ENCODE data around the gene CAMK1D. TPM values are rescaled to one million over a fixed set of nuclear protein-coding genes. Genes with fewer than 3 reads are reported as not detected.

The CAMK1D gene
- polyA plus RNA-seq, 1 of the 3 experiments (the other 2 are of a cell fraction): 4.1 TPM

- no peaks in the 10 kb centered on the region for H3F3A ChIP-seq (replicated peaks; ENCODE audit: insufficient read depth)
- H4K20me1 ChIP-seq (ENCODE audit: insufficient read depth): no peaks in the 10 kb centered on the region
- no peaks in the 10 kb centered on the region for H3K27me3 ChIP-seq (ENCODE audit: insufficient read depth)
- H3K9ac ChIP-seq: no peak overlapping the region
- no peaks in the 10 kb centered on the region for H3K9me3 ChIP-seq
- H3K36me3 ChIP-seq (replicated peaks in 1 of 2; ENCODE audit: control insufficient read depth in 1 of 2, insufficient read depth in 2 of 2, low read length in 1 of 2): no peaks in the 10 kb centered on the region
- no peaks in the 10 kb centered on the region for H3K9me2 ChIP-seq
- no peak overlapping the region for H2AFZ ChIP-seq (ENCODE audit: low read depth)
- H3K4me2 ChIP-seq: no peak overlapping the region
- no peak for DNase-seq
- TF ChIP-seq EP300 (IDR thresholded peaks at IDR 0.05; ENCODE audit: borderline replicate concordance in 1 of 2, low read depth in 1 of 2, low read length in 1 of 2): no peak
- no peak for TF ChIP-seq JUND (IDR thresholded peaks at IDR 0.05)
- TF ChIP-seq PBX3 (IDR thresholded peaks at IDR 0.05): no peak
- TF ChIP-seq MEF2A (IDR thresholded peaks at IDR 0.05; ENCODE audit: borderline replicate concordance, low read depth): no peak
- no peak for TF ChIP-seq FOXJ3 (CRISPR knock-in tag; IDR thresholded peaks at IDR 0.05)
- TF ChIP-seq CTCF (IDR thresholded peaks at IDR 0.05): no peak
- TF ChIP-seq YY1 (IDR thresholded peaks at IDR 0.05; ENCODE audit: low read depth): no peak
- no peak for TF ChIP-seq RXRA (IDR thresholded peaks at IDR 0.05; ENCODE audit: borderline replicate concordance, low read depth)
- no peak for TF ChIP-seq SIN3A (IDR thresholded peaks at IDR 0.05; ENCODE audit: borderline replicate concordance, low read depth, low read length)
- no peak for TF ChIP-seq NRF1 (IDR thresholded peaks at IDR 0.05; ENCODE audit: low read depth, low read length)
- TF ChIP-seq TAF1 (IDR thresholded peaks at IDR 0.05; ENCODE audit: borderline replicate concordance, low read depth, low read length): no peak
- TF ChIP-seq USF2 (IDR thresholded peaks at IDR 0.05; ENCODE audit: borderline replicate concordance, low read depth, low read length): no peak
- no peak for TF ChIP-seq RAD21 (IDR thresholded peaks at IDR 0.05; ENCODE audit: low read length)
- no peak for TF ChIP-seq TEAD4 (IDR thresholded peaks at IDR 0.05; ENCODE audit: borderline replicate concordance, insufficient read depth)
- no peaks in the 10 kb centered on the region for H3K4me1 ChIP-seq (ENCODE audit: control insufficient read depth in 1 of 2, insufficient read depth in 2 of 2, low read depth in 1 of 2, low read length in 1 of 2)
- ChIA-PET POLR2A (no interaction called here), CTCF (interaction anchor here (0.9 to 1.3 kb wide), 3 partner anchors 25 to 318 kb away, joined by 3 to 4 read pairs (median 4); no protein-coding TSS in a partner anchor)
- H3K27ac ChIP-seq (ENCODE audit: low read depth in 2 of 2, low read length in 1 of 2): no peak overlapping the region
- WGBS (ENCODE audit: low lambda C conversion rate): 89% methylated on average over 2 of the region's 2 CpGs
- H3K79me2 ChIP-seq (ENCODE audit: insufficient read depth): no peaks in the 10 kb centered on the region
- no peak overlapping the region for H3K4me3 ChIP-seq (ENCODE audit: low read depth in 2 of 2, low read length in 1 of 2)
Measured at GRCh38 chr10:12757351-12757750, 408.0 kb downstream of the CAMK1D start.

- no peaks in the 10 kb centered on the region for H3K27me3 ChIP-seq (ENCODE audit: insufficient read depth)
- no peaks in the 10 kb centered on the region for H3K9me2 ChIP-seq
- H3K9ac ChIP-seq: no peak overlapping the region
- no peak for TF ChIP-seq TEAD4 (IDR thresholded peaks at IDR 0.05; ENCODE audit: borderline replicate concordance, insufficient read depth)
- TF ChIP-seq RXRA (IDR thresholded peaks at IDR 0.05; ENCODE audit: borderline replicate concordance, low read depth): no peak
- no peaks in the 10 kb centered on the region for H3K4me1 ChIP-seq (ENCODE audit: control insufficient read depth in 1 of 2, insufficient read depth in 2 of 2, low read depth in 1 of 2, low read length in 1 of 2)
- H3K9me3 ChIP-seq: no peaks in the 10 kb centered on the region
- no peaks in the 10 kb centered on the region for H3K36me3 ChIP-seq (replicated peaks in 1 of 2; ENCODE audit: control insufficient read depth in 1 of 2, insufficient read depth in 2 of 2, low read length in 1 of 2)
- no peak for DNase-seq
- H3K27ac ChIP-seq (ENCODE audit: low read depth in 2 of 2, low read length in 1 of 2): no peak overlapping the region
- no peak overlapping the region for H3K4me2 ChIP-seq
- H3K4me3 ChIP-seq (ENCODE audit: low read depth in 2 of 2, low read length in 1 of 2): no peak overlapping the region
- no peaks in the 10 kb centered on the region for H3K79me2 ChIP-seq (ENCODE audit: insufficient read depth)
- ChIA-PET CTCF (interaction anchor here (1.6 kb wide), 1 partner anchor 24 kb away, joined by 3 read pairs; no protein-coding TSS in a partner anchor), POLR2A (no interaction called here)
- 44% methylated on average over 2 of the region's 2 CpGs for WGBS (ENCODE audit: low lambda C conversion rate)
- H4K20me1 ChIP-seq (ENCODE audit: insufficient read depth): no peaks in the 10 kb centered on the region
- H3F3A ChIP-seq (replicated peaks; ENCODE audit: insufficient read depth): no peaks in the 10 kb centered on the region
- no peak overlapping the region for H2AFZ ChIP-seq (ENCODE audit: low read depth)
Measured at GRCh38 chr10:12758271-12758670, 408.9 kb downstream of the CAMK1D start.

Data from SK-N-SH (cell line).